Measurements from ENCODE around the gene AGFG2. TPM values are rescaled to one million over a fixed set of nuclear protein-coding genes. Genes with fewer than 3 reads are reported as not detected.

The AGFG2 gene
- total and polyA plus RNA-seq, 4 donors, result 37.2 to 48.8 (median 42.3) TPM

DNA sequence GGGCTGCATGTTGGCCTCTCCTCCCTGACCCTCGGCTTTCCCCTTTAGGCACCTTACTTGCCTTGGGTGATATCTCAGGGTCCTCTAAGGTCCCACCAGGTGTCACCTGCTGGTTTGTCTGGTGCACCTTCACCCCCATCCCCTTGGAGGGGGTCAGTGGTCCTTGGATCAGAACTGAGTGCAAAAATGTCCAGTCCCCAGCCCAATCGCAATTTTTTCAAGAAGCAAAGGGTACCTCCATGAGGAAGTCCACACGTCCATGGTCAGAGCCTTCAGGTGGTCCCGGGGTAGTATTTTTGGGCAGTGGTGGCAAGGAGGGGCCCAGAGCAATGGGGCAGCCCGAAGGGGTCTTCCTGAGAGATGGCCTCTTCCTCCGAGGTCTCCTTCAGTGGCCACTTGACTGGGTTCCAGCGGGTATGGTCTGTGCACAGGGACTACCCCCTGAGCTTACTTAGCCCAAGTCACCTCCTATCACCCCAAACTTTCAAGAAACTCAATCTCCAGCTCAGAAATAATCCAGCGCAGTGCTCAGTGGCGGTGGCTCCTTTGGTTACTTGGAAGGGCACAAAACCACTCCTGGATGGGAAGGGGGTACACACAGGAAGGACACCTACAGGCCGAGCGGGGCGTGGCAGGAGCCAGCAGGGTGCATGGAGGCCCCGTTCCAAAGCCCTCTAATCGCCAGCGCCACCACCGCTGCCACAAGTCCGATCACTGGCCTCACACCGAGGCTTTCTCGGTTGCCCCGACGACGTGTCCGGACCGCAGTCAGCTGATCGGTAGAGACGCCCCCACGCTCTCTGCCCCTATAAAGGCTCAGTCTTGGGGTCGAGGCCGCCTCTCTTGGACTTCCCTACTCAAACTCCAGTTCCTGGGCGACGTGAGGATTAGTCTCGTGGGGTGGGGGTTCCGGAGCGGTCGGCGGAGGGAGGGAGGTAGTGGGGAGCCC lies 30.2 kb downstream of the AGFG2 start:
- 14% methylated on average over 36 of the region's 36 CpGs for WGBS
- H3K9me3 ChIP-seq (ENCODE audit: control insufficient read depth in 4 of 4, low read length in 3 of 4), result no peaks in the 10 kb centered on the region
- peak; percentile 81 for DNase-seq (ENCODE audit: low spot score)
- peaks cover 0 to 2% (median under 1%) of the 10 kb centered on the region in 4 donors for H3K36me3 ChIP-seq (ENCODE audit: control insufficient read depth in 4 of 4, insufficient read depth in 3 of 4, low read depth in 1 of 4, low read length in 3 of 4)
- no peaks in the 10 kb centered on the region for H3K27me3 ChIP-seq (ENCODE audit: control insufficient read depth in 4 of 4, insufficient read depth in 4 of 4, low read length in 3 of 4)
- H3K4me1 ChIP-seq (ENCODE audit: control insufficient read depth in 4 of 4, insufficient read depth in 4 of 4, low read length in 3 of 4), result peaks cover 35 to 74% (median 61%) of the 10 kb centered on the region in 4 donors
- no peak for TF ChIP-seq FOXA2 (IDR thresholded peaks at IDR 0.05)
- TF ChIP-seq HNF4A (conservative IDR thresholded peaks at IDR 0.05), result peak; percentile 53 to 69
- no peak for TF ChIP-seq HNF4G (IDR thresholded peaks at IDR 0.05)
- TF ChIP-seq, protein P1, sequence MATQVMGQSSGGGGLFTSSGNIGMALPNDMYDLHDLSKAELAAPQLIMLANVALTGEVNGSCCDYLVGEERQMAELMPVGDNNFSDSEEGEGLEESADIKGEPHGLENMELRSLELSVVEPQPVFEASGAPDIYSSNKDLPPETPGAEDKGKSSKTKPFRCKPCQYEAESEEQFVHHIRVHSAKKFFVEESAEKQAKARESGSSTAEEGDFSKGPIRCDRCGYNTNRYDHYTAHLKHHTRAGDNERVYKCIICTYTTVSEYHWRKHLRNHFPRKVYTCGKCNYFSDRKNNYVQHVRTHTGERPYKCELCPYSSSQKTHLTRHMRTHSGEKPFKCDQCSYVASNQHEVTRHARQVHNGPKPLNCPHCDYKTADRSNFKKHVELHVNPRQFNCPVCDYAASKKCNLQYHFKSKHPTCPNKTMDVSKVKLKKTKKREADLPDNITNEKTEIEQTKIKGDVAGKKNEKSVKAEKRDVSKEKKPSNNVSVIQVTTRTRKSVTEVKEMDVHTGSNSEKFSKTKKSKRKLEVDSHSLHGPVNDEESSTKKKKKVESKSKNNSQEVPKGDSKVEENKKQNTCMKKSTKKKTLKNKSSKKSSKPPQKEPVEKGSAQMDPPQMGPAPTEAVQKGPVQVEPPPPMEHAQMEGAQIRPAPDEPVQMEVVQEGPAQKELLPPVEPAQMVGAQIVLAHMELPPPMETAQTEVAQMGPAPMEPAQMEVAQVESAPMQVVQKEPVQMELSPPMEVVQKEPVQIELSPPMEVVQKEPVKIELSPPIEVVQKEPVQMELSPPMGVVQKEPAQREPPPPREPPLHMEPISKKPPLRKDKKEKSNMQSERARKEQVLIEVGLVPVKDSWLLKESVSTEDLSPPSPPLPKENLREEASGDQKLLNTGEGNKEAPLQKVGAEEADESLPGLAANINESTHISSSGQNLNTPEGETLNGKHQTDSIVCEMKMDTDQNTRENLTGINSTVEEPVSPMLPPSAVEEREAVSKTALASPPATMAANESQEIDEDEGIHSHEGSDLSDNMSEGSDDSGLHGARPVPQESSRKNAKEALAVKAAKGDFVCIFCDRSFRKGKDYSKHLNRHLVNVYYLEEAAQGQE (IDR thresholded peaks at IDR 0.05), result peak; percentile 82
- peak in 1 of 2 donors; percentile 71 for TF ChIP-seq RXRA (IDR thresholded peaks at IDR 0.05)
- TF ChIP-seq, protein P2, sequence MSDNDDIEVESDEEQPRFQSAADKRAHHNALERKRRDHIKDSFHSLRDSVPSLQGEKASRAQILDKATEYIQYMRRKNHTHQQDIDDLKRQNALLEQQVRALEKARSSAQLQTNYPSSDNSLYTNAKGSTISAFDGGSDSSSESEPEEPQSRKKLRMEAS (IDR thresholded peaks at IDR 0.05), result peak; percentile 45
- no peak for TF ChIP-seq GABPA (IDR thresholded peaks at IDR 0.05 in 1 of 2, conservative IDR thresholded peaks at IDR 0.05 in 1 of 2)
- peak; percentile 61 for TF ChIP-seq YY1 (IDR thresholded peaks at IDR 0.05)
- peak; percentile 45 for TF ChIP-seq SP1 (IDR thresholded peaks at IDR 0.05)
- TF ChIP-seq, protein P3, sequence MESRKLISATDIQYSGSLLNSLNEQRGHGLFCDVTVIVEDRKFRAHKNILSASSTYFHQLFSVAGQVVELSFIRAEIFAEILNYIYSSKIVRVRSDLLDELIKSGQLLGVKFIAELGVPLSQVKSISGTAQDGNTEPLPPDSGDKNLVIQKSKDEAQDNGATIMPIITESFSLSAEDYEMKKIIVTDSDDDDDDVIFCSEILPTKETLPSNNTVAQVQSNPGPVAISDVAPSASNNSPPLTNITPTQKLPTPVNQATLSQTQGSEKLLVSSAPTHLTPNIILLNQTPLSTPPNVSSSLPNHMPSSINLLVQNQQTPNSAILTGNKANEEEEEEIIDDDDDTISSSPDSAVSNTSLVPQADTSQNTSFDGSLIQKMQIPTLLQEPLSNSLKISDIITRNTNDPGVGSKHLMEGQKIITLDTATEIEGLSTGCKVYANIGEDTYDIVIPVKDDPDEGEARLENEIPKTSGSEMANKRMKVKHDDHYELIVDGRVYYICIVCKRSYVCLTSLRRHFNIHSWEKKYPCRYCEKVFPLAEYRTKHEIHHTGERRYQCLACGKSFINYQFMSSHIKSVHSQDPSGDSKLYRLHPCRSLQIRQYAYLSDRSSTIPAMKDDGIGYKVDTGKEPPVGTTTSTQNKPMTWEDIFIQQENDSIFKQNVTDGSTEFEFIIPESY (IDR thresholded peaks at IDR 0.05), result no peak
- TF ChIP-seq TAF1 (conservative IDR thresholded peaks at IDR 0.05), result no peak
- peak; percentile 17 for TF ChIP-seq NR2F2 (IDR thresholded peaks at IDR 0.05)
- TF ChIP-seq, protein P4, sequence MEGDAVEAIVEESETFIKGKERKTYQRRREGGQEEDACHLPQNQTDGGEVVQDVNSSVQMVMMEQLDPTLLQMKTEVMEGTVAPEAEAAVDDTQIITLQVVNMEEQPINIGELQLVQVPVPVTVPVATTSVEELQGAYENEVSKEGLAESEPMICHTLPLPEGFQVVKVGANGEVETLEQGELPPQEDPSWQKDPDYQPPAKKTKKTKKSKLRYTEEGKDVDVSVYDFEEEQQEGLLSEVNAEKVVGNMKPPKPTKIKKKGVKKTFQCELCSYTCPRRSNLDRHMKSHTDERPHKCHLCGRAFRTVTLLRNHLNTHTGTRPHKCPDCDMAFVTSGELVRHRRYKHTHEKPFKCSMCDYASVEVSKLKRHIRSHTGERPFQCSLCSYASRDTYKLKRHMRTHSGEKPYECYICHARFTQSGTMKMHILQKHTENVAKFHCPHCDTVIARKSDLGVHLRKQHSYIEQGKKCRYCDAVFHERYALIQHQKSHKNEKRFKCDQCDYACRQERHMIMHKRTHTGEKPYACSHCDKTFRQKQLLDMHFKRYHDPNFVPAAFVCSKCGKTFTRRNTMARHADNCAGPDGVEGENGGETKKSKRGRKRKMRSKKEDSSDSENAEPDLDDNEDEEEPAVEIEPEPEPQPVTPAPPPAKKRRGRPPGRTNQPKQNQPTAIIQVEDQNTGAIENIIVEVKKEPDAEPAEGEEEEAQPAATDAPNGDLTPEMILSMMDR (IDR thresholded peaks at IDR 0.05; ENCODE audit: low read depth, low read length, missing input control), result peak; percentile 77
- TF ChIP-seq RAD21 (IDR thresholded peaks at IDR 0.05), result peak; percentile 60 to 66
- TF ChIP-seq, protein P5, sequence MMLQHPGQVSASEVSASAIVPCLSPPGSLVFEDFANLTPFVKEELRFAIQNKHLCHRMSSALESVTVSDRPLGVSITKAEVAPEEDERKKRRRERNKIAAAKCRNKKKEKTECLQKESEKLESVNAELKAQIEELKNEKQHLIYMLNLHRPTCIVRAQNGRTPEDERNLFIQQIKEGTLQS (IDR thresholded peaks at IDR 0.05), result no peak
- TF ChIP-seq FOXA1 (IDR thresholded peaks at IDR 0.05), result no peak
- no peak for TF ChIP-seq JUND (IDR thresholded peaks at IDR 0.05)
- peak in 1 of 2 donors; percentile 83 for TF ChIP-seq EGR1 (IDR thresholded peaks at IDR 0.05; ENCODE audit: low read depth in 2 of 2)
- H3K4me3 ChIP-seq (ENCODE audit: low read depth in 1 of 3, low read length in 3 of 3), result peak overlapping the region in 1 of 3 donors; percentile 52
- H3K27ac ChIP-seq (ENCODE audit: low read depth in 1 of 2, low read length in 2 of 2), result peak overlapping the region; percentile 84 to 90
- peak overlapping the region; percentile 26 to 54 for H3K9ac ChIP-seq (ENCODE audit: low read depth in 1 of 2, low read length in 2 of 2)

Data from liver (tissue), 9 donors.